Measurements from ENCODE around the gene SLC25A19.

SLC25A19 gene

DNA sequence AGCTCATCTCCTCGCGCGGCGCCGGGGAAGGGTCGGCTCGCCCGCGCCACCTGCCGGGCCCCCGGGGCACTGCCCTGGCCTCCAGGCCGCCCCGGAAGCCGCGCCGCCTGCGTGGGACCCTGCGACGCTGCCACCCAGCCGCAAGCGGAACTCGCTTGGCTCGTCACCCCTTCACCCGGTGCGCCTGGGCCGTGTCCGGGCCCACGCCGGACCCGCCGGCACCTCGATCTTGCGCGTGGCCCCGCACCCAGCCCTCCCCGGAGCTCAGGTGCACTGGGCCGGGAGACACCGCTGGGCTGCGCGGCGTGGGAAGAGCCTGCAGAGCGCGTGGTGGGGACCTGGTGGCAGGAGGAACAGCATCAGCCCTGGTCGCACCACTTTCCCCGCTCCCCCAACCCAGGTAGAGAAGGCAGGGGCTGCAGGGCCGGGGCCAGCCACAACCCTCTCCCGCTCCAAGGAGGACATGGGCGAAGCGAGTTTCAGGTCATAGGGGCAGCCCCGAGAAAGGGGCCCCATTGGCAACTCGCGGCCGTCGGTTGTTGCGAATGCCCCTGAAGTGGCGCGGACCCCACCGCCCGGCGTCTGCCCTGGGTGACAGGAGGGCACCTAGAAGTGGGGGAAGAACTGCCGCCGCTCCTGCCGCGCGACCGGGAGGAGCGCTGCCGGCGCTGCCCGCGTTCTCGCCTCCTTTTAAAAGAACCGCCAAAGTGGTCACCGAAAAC is 17.8 kb downstream of the SLC25A19 start:
- TF ChIP-seq, protein P1, sequence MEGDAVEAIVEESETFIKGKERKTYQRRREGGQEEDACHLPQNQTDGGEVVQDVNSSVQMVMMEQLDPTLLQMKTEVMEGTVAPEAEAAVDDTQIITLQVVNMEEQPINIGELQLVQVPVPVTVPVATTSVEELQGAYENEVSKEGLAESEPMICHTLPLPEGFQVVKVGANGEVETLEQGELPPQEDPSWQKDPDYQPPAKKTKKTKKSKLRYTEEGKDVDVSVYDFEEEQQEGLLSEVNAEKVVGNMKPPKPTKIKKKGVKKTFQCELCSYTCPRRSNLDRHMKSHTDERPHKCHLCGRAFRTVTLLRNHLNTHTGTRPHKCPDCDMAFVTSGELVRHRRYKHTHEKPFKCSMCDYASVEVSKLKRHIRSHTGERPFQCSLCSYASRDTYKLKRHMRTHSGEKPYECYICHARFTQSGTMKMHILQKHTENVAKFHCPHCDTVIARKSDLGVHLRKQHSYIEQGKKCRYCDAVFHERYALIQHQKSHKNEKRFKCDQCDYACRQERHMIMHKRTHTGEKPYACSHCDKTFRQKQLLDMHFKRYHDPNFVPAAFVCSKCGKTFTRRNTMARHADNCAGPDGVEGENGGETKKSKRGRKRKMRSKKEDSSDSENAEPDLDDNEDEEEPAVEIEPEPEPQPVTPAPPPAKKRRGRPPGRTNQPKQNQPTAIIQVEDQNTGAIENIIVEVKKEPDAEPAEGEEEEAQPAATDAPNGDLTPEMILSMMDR (conservative IDR thresholded peaks at IDR 0.05) = peak; percentile 92
- H3K27ac ChIP-seq = peak overlapping the region; percentile 94

DNA sequence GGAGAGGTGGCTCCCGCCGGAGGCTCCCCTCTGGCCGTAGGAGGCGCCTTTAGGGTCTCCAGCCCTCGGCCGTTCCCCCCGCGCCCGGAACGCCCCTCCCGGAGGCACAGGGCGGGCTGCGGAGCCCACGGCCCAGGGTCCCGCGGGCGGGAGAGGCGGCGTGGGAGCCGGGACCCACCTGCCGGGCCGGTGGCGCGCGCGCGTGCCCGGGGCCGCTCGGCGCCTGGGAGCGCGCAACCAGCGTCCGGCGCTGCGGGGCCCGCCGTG is 18.3 kb downstream of the SLC25A19 start, which contains the start of gene MIF4GD:
MIF4GD (minus strand) TSS at position 266 of the 267 bp plus-strand sequence. CDS start 1,036 bp downstream, outside the sequence.
- peak within 1 kb of the TSS; percentile 94 for H3K27ac ChIP-seq
- TF ChIP-seq, protein P1 (conservative IDR thresholded peaks at IDR 0.05) = no peak

DNA sequence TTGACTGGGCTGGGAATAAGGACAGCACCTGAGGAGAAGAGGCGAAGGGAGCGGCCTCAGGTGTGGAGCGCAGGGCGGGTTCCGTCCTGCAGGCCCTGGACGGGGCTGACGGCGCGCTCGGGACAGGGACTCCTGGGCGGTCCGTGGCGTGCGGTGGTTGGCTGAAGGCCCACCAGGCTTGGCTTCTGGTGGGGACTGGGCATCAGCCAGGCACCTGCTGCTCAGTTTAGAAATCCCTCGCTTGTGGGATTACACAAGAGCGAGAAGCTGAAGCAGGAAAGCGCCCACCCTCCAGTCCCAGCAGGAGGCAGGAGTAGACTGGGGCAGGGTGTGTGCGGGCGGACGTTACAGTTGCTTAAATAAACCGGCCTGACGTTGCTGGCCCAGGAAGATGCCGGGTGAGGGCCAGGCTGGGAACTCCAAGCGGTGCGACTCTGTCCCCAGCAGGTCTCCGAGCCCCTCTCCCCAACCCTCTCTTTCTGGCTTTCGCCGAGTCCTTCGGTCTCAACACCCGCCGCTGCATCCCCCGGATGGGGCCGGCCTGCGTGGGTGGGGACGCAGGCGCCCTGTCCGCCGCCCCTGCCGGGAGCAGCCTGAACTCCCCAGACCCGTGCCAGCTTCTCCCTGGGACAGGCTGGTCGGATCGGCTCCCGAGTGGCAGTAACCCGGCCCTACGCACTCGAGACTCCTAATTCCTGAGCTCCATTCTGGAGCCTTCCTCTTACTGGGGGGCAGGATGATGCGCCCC is 18.8 kb downstream of the SLC25A19 start:
- H3K27ac ChIP-seq = peak overlapping the region; percentile 94
- TF ChIP-seq, protein P1 (conservative IDR thresholded peaks at IDR 0.05) = no peak

DNA sequence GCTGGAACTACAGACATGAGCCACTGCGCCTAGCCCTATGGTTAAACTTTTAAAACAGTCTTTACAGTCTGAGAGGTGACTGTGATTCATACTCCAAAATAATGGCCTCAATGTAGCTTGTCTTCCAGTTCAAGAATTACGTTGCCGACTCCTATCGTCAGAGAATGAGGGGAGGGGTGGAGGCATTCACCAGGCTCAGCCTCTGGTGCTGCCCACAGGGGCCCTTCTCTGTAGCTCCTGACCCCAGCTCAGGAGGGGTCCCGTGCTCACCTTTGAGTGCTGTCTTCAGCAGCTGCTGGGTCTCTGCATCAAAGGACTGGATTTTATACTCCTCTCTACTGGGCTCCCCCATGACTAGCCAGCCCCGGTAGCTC is 19.4 kb downstream of the SLC25A19 start:
- peak overlapping the region; percentile 94 for H3K27ac ChIP-seq
- TF ChIP-seq, protein P1 (conservative IDR thresholded peaks at IDR 0.05) = no peak

DNA sequence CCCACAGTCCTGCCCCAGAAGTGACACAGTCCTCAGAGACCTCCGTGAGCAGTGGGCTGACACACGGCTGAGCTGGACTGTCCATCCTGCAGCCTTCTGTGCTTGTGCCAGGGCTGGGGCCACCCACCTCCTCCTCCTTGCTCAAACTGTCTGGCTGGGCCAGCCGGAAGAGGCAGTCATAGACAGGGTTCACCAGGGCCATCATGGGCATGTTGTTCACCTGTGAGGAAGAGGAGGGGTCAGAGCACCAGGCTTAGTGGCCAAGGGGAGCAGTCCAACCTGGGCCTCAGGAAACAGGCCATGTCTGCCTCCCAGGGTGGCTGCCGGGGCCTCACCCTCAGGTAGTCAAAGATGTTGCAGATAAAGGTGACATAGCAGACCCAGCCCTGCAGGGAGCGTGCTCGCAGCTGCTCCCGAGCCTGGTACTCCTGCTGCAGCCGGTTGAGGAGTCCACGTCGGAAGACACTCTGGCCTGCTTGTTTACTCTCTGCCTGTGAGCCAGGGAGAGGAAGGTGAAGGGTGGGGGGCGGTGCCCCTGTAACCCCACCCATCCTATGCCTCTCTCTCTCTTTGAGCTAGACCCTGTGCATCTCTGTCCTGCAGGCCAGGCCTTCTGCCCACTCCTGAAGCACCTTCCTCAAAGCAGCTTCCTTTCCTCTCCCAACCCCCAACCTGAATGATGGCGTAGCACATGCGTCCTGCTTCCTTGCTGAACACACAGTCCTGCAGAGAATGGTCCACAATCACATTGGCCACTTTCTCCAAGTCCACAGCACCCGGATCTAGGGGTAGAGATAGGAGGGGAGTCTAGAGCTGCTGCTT is 21.6 kb downstream of the SLC25A19 start:
- H3K27ac ChIP-seq = no peak overlapping the region

DNA sequence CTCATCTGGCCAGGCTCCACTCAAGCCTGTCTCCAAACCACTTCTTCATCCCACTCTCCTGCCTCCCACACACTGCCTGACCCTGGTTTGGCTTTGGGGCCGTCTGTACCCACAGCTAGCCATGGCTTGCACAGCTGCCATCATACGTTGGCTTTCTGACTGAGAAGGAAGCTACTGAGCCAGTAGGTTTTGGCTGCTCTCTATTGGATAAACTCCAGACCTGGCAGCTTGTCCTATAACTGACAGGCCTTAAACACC is 22.2 kb downstream of the SLC25A19 start:
- no peak overlapping the region for H3K27ac ChIP-seq
- TF ChIP-seq, protein P1 (conservative IDR thresholded peaks at IDR 0.05) = no peak

More for the DNA sequence above, 21.6 kb downstream of the SLC25A19 start:
- TF ChIP-seq, protein P1 (conservative IDR thresholded peaks at IDR 0.05) = no peak

All from VCaP (cell line).